MM.1S (cell line): ENCODE data around the gene ARMC9.

Experiments used
- EZH2 ChIP-seq: fragments of 300-600 bp; sonication (generic); optimal IDR thresholded peaks from 2 replicates; pipeline ENCODE3; 2017; ENCODE audit warnings: low read depth, mild to moderate bottlenecking, antibody characterized with exemption, low read length, mixed read lengths
- EZH2phosphoT487 ChIP-seq: fragments of 300-600 bp; sonication (generic); IDR thresholded peaks from 2 replicates; pipeline ENCODE4 v1.6.1; 2018; ENCODE audit warnings: antibody characterized with exemption, low read length
- TF ChIP-seq, protein P1 (sequence below): fragments of 300-600 bp; sonication (generic); IDR thresholded peaks from 2 replicates; pipeline ENCODE4 v1.5.1; 2016; ENCODE audit warnings: antibody characterized with exemption, low read length, mixed read lengths

GRCh38 chr2:231412618-231412963 lies 214.2 kb downstream of the ARMC9 start:
- TF ChIP-seq, protein P1, sequence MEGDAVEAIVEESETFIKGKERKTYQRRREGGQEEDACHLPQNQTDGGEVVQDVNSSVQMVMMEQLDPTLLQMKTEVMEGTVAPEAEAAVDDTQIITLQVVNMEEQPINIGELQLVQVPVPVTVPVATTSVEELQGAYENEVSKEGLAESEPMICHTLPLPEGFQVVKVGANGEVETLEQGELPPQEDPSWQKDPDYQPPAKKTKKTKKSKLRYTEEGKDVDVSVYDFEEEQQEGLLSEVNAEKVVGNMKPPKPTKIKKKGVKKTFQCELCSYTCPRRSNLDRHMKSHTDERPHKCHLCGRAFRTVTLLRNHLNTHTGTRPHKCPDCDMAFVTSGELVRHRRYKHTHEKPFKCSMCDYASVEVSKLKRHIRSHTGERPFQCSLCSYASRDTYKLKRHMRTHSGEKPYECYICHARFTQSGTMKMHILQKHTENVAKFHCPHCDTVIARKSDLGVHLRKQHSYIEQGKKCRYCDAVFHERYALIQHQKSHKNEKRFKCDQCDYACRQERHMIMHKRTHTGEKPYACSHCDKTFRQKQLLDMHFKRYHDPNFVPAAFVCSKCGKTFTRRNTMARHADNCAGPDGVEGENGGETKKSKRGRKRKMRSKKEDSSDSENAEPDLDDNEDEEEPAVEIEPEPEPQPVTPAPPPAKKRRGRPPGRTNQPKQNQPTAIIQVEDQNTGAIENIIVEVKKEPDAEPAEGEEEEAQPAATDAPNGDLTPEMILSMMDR, result no peak
- TF ChIP-seq EZH2phosphoT487 (no peak), EZH2 (no peak)
